PC-9 (cell line): ENCODE data around the gene NFYC.

Experiments
- CTCF ChIP-seq: fragments of 200-600 bp; sonication (generic); conservative IDR thresholded peaks from 2 replicates; pipeline ENCODE4 v1.6.1; 2017; ENCODE audit warnings: mixed run types, antibody characterized with exemption, mild to moderate bottlenecking, moderate library complexity
- EZH2 ChIP-seq: fragments of 200-600 bp; sonication (generic); IDR thresholded peaks from 2 replicates; pipeline ENCODE4 v1.8.0; 2017; ENCODE audit warnings: antibody characterized with exemption, low read depth

GRCh38 chr1:40749817-40750216 is 58.3 kb downstream of the NFYC start:
- TF ChIP-seq CTCF (no peak), EZH2 (no peak)
